Liver (tissue), 3 donors: ENCODE measurements around the gene SEPTIN5.

Source experiments
- ATF3 ChIP-seq: IDR thresholded peaks from 2 replicates; pipeline ENCODE4 v1.6.1; 2016; ENCODE audit warnings: antibody characterized with exemption
- CTCF ChIP-seq: fragments of 150-350 bp; IDR thresholded peaks from 2 replicates; pipeline ENCODE4 v1.5.1; 2017; ENCODE audit warnings: improper control_type of control experiment, low read depth, low read length; ENCODE audit not compliant: missing input control
- EGR1 ChIP-seq, 2 donors: IDR thresholded peaks; 2 replicates each; pipeline ENCODE4 v1.6.1; 2016 to 2018; ENCODE audit warnings: antibody characterized with exemption in 2 of 2, low read depth in 2 of 2
- GABPA ChIP-seq, 2 donors: IDR thresholded peaks in 1 of 2; conservative IDR thresholded peaks in 1 of 2; 2 replicates each; pipeline ENCODE4 v1.6.1; 2016; ENCODE audit warnings: antibody characterized with exemption in 2 of 2, mild to moderate bottlenecking in 1 of 2, moderate library complexity in 1 of 2
- HNF4G ChIP-seq: IDR thresholded peaks from 2 replicates; pipeline ENCODE4 v1.6.1; 2016; ENCODE audit warnings: antibody characterized with exemption
- JUND ChIP-seq, 2 donors: IDR thresholded peaks; 2 replicates each; pipeline ENCODE4 v1.6.1; 2016; ENCODE audit warnings: antibody characterized with exemption in 2 of 2
- RAD21 ChIP-seq, 2 donors: IDR thresholded peaks; 2 replicates each; pipeline ENCODE4 v1.6.1; 2016; ENCODE audit warnings: antibody characterized with exemption in 2 of 2, mild to moderate bottlenecking in 2 of 2
- RXRA ChIP-seq, 2 donors: IDR thresholded peaks; 2 replicates each; pipeline ENCODE4 v1.6.1; 2017 to 2018; ENCODE audit warnings: antibody characterized with exemption in 2 of 2, mild to moderate bottlenecking in 1 of 2
- SP1 ChIP-seq: IDR thresholded peaks from 2 replicates; pipeline ENCODE4 v1.6.1; 2018; ENCODE audit warnings: antibody characterized with exemption, mild to moderate bottlenecking
- TAF1 ChIP-seq: conservative IDR thresholded peaks from 2 replicates; pipeline ENCODE4 v1.6.1; 2016; ENCODE audit warnings: antibody characterized with exemption, mild to moderate bottlenecking
- YY1 ChIP-seq: IDR thresholded peaks from 2 replicates; pipeline ENCODE4 v1.6.1; 2016; ENCODE audit warnings: antibody characterized with exemption, mild to moderate bottlenecking
- TF ChIP-seq, protein P1 (sequence below): IDR thresholded peaks from 2 replicates; pipeline ENCODE4 v1.6.1; 2016; ENCODE audit warnings: antibody characterized with exemption
- TF ChIP-seq, protein P2 (sequence below): IDR thresholded peaks from 2 replicates; pipeline ENCODE4 v1.6.1; 2016; ENCODE audit warnings: antibody characterized with exemption, mild to moderate bottlenecking
- TF ChIP-seq, protein P3 (sequence below): IDR thresholded peaks from 2 replicates; pipeline ENCODE4 v1.6.1; 2016; ENCODE audit warnings: antibody characterized with exemption
- donor health status: healthy.
- donor health status: healthy.

DNA sequence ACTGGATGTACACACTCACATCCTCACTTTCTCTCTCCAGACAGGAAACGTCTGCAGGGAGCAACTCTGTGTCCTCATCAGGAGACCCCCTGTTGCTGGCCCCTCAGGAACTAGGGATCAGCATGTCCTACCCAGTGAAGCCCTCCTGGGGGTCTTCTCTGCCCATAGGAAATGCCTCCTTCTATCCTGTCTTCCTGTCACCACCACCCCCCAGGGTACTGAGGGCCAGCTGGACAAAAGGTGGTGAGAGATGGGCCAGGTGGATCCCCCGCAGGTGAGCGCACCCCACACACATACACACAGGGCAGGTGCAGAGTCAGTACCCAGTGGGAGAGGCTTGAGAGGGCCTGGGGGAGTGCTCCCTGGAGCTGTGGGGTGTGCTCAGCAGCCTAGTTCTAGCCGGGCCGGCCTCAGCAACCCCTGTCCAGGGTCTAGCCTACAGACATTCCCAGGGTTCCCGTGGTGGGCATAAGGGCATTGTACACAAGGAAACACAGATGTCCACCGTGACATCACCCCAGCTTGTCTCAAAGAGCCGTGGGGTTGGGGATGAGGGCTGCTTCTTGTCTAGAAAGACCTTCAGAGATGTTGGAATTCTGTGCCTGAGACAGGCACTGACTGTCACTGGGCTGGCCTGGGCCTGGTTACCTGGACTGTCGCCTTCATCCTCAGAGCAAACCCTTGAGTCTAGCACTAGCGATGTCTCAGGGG, 18.3 kb downstream of the SEPTIN5 start:
- no peak for TF ChIP-seq YY1
- TF ChIP-seq, protein P1, sequence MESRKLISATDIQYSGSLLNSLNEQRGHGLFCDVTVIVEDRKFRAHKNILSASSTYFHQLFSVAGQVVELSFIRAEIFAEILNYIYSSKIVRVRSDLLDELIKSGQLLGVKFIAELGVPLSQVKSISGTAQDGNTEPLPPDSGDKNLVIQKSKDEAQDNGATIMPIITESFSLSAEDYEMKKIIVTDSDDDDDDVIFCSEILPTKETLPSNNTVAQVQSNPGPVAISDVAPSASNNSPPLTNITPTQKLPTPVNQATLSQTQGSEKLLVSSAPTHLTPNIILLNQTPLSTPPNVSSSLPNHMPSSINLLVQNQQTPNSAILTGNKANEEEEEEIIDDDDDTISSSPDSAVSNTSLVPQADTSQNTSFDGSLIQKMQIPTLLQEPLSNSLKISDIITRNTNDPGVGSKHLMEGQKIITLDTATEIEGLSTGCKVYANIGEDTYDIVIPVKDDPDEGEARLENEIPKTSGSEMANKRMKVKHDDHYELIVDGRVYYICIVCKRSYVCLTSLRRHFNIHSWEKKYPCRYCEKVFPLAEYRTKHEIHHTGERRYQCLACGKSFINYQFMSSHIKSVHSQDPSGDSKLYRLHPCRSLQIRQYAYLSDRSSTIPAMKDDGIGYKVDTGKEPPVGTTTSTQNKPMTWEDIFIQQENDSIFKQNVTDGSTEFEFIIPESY, result no peak
- no peak for TF ChIP-seq CTCF
- TF ChIP-seq GABPA (IDR thresholded peaks at IDR 0.05 in 1 of 2, conservative IDR thresholded peaks at IDR 0.05 in 1 of 2), result no peak
- no peak for TF ChIP-seq EGR1 (IDR thresholded peaks at IDR 0.05; ENCODE audit: low read depth in 2 of 2)
- TF ChIP-seq, protein P2, sequence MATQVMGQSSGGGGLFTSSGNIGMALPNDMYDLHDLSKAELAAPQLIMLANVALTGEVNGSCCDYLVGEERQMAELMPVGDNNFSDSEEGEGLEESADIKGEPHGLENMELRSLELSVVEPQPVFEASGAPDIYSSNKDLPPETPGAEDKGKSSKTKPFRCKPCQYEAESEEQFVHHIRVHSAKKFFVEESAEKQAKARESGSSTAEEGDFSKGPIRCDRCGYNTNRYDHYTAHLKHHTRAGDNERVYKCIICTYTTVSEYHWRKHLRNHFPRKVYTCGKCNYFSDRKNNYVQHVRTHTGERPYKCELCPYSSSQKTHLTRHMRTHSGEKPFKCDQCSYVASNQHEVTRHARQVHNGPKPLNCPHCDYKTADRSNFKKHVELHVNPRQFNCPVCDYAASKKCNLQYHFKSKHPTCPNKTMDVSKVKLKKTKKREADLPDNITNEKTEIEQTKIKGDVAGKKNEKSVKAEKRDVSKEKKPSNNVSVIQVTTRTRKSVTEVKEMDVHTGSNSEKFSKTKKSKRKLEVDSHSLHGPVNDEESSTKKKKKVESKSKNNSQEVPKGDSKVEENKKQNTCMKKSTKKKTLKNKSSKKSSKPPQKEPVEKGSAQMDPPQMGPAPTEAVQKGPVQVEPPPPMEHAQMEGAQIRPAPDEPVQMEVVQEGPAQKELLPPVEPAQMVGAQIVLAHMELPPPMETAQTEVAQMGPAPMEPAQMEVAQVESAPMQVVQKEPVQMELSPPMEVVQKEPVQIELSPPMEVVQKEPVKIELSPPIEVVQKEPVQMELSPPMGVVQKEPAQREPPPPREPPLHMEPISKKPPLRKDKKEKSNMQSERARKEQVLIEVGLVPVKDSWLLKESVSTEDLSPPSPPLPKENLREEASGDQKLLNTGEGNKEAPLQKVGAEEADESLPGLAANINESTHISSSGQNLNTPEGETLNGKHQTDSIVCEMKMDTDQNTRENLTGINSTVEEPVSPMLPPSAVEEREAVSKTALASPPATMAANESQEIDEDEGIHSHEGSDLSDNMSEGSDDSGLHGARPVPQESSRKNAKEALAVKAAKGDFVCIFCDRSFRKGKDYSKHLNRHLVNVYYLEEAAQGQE, result no peak
- TF ChIP-seq JUND (IDR thresholded peaks at IDR 0.05), result no peak
- no peak for TF ChIP-seq RAD21 (IDR thresholded peaks at IDR 0.05)
- no peak for TF ChIP-seq SP1
- TF ChIP-seq, protein P3, sequence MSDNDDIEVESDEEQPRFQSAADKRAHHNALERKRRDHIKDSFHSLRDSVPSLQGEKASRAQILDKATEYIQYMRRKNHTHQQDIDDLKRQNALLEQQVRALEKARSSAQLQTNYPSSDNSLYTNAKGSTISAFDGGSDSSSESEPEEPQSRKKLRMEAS, result no peak
- TF ChIP-seq TAF1, result no peak
- TF ChIP-seq HNF4G, result no peak
- TF ChIP-seq RXRA (IDR thresholded peaks at IDR 0.05), result no peak
- TF ChIP-seq ATF3, result no peak
